Activated T-helper 17 cell treated with anti-CD3 and anti-CD28 coated beads, Interleukin-2, amount 50 U/mL, for 72 hours (primary cell): Measurements from ENCODE around the gene SAXO2. TPM values are rescaled to one million over a fixed set of nuclear protein-coding genes. Genes with fewer than 3 reads are reported as not detected.
"Not testable (repeated sequence)": the region's sequence is repeated elsewhere in the genome, so short reads cannot be mapped to it uniquely, and the experiment has no call there.

Experiments
- ATAC-seq: fragments of 150-1000 bp; cut with Tn5 transposase; replicated peaks from 2 replicates; pipeline ENCODE4 v1.10.0; 2021; ENCODE audit warnings: mild to moderate bottlenecking, moderate library complexity
- H3K27ac Mint-ChIP-seq: one replicate; pipeline ENCODE4 v1.8.0; 2022; ENCODE audit warnings: mixed read lengths
- H3K27me3 Mint-ChIP-seq: one replicate; pipeline ENCODE4 v1.8.0; 2022; ENCODE audit warnings: mixed read lengths
- H3K36me3 Mint-ChIP-seq: one replicate; pipeline ENCODE4 v1.8.0; 2022; ENCODE audit warnings: low read depth, mild to moderate bottlenecking, mixed read lengths
- H3K4me1 Mint-ChIP-seq: one replicate; pipeline ENCODE4 v1.8.0; 2022; ENCODE audit warnings: mixed read lengths
- H3K4me3 Mint-ChIP-seq: one replicate; pipeline ENCODE4 v1.8.0; 2022; ENCODE audit warnings: mild to moderate bottlenecking, mixed read lengths
- H3K9me3 Mint-ChIP-seq: one replicate; pipeline ENCODE4 v1.8.0; 2022; ENCODE audit warnings: mixed read lengths
- total RNA-seq, 2 donors: library from RNA; stranded (reverse); gene quantifications; one replicate each; pipeline ENCODE4 v1.2.3, GENCODE V29; 2022

SAXO2 gene
- total RNA-seq, 2 donors from 2014 or later, result not detected

DNA sequence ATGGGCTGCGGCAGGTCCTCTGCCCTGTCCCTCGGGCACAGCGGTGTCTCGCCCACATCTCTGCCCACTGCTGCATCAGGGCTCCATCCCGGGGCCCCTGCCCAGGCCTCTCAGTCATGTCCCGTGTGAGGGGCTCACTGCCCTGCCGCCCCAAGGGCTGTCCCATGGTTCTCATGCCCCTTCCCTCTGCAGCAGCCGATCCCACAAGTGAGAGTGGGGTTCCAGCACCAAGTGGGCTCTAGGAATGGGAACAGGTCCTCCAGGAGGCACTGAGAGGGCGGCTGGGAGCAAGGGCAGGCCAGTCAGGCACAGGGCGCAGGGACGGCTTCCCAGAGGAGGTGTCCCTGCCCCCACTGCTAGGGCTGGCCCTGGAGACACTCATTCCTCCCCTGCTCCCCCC, 68.3 kb downstream of the SAXO2 start:
- H3K36me3 Mint-ChIP-seq, ATAC-seq, H3K4me1 Mint-ChIP-seq, H3K27ac Mint-ChIP-seq, H3K27me3 Mint-ChIP-seq, H3K4me3 Mint-ChIP-seq, H3K9me3 Mint-ChIP-seq: not testable (repeated sequence)

- H3K27me3 Mint-ChIP-seq, H3K4me3 Mint-ChIP-seq, H3K27ac Mint-ChIP-seq, H3K9me3 Mint-ChIP-seq, H3K36me3 Mint-ChIP-seq, H3K4me1 Mint-ChIP-seq: not testable (repeated sequence)
- ATAC-seq, result peak; percentile 60
These were observed 69.1 kb downstream of the SAXO2 start for GRCh38 chr15:82331576-82332304.

DNA sequence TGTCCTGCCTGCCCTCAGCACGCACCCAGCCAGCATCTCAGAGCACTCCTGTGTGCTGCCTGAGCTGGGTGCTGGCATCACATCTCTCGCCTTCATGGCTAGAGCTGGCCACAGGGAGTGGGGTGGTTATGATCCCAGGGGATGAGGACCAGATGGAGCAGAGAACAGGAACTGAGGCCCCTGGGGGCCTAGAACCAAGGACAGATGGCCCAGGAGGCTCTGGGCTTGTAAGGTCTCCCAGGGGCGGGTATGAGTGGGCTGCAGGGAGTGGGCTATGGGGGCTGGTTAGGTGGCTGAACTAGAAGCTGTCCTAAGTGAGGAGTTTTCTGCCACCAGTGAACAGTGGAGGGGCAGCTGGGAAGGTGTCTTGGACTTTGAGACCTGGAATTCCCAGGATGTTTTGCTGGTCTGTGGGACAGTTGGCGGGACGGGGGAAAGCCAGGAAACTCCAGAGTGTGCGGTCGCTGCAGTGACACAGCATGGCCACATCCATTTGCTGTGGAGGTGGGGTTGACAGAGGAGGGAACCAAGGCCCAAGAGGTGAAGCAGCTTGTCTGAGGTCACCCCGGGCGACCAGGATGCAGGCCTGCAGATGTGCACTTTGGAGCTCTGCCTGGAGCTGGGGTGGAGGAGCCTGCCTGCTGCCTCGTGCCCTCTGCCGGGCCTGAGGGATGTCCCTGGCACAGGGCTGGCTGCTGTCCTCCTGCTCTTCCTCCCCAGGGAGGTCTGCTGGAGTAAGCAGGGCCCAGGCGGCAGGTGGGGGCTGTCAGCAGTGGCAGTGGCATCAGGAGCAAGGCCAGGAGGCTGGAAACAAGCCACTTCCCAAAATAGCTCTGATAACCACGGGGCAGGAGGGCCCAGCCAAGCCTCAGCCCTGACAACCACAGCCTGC, 70.3 kb downstream of the SAXO2 start:
- H3K9me3 Mint-ChIP-seq, H3K4me3 Mint-ChIP-seq, H3K4me1 Mint-ChIP-seq, ATAC-seq, H3K27ac Mint-ChIP-seq, H3K27me3 Mint-ChIP-seq, H3K36me3 Mint-ChIP-seq: not testable (repeated sequence)

- ATAC-seq, H3K4me1 Mint-ChIP-seq, H3K36me3 Mint-ChIP-seq, H3K27ac Mint-ChIP-seq, H3K9me3 Mint-ChIP-seq, H3K4me3 Mint-ChIP-seq, H3K27me3 Mint-ChIP-seq: not testable (repeated sequence)
These were observed 71.3 kb downstream of the SAXO2 start for GRCh38 chr15:82333603-82334553.

Other genes starting within 250 kb of the SAXO2 start
- gene MEX3B, start 216.8 kb upstream of the SAXO2 start, total RNA-seq, result 1 to 10 TPM in 1 of 2 donors, under 1 TPM in 1; 0.54 to 1.4 TPM
- gene EFL1, start 84 bp upstream of the SAXO2 start, total RNA-seq, result 10 to 100 TPM; 24.3 to 32.5 TPM
- gene GOLGA6L10, start 86.7 kb downstream of the SAXO2 start, total RNA-seq, result 1 to 10 TPM; 1.2 to 1.5 TPM
- 1 to 10 TPM; 1.7 to 2.7 TPM for gene GOLGA6L9, start 167.0 kb downstream of the SAXO2 start, total RNA-seq